Measurements from ENCODE around the gene CUX1.
"Not testable (repeated sequence)": the region's sequence is repeated elsewhere in the genome, so short reads cannot be mapped to it uniquely, and the experiment has no call there.

CUX1 gene

GRCh38 chr7:101983147-101983811 is 165.9 kb downstream of the CUX1 start:
- H3K4me3 ChIP-seq (ENCODE audit: low read length) = no peak overlapping the region
- TF ChIP-seq CTCF (IDR thresholded peaks at IDR 0.05; ENCODE audit: insufficient read depth, low read depth, low read length, missing control alignments) = no peak
- no peak for DNase-seq (ENCODE audit: low read depth)

GRCh38 chr7:101984133-101984879 is 166.9 kb downstream of the CUX1 start:
- H3K4me3 ChIP-seq (ENCODE audit: low read length) = no peak overlapping the region
- TF ChIP-seq CTCF (IDR thresholded peaks at IDR 0.05; ENCODE audit: insufficient read depth, low read depth, low read length, missing control alignments) = no peak
- DNase-seq (ENCODE audit: low read depth) = peak; percentile 30

GRCh38 chr7:101985057-101985902 is 167.9 kb downstream of the CUX1 start:
- H3K4me3 ChIP-seq (ENCODE audit: low read length) = no peak overlapping the region
- peak; percentile 23 for DNase-seq (ENCODE audit: low read depth)
- no peak for TF ChIP-seq CTCF (IDR thresholded peaks at IDR 0.05; ENCODE audit: insufficient read depth, low read depth, low read length, missing control alignments)

- DNase-seq (ENCODE audit: low read depth) = peak; percentile 70
- TF ChIP-seq CTCF (IDR thresholded peaks at IDR 0.05; ENCODE audit: insufficient read depth, low read depth, low read length, missing control alignments) = no peak
- no peak overlapping the region for H3K4me3 ChIP-seq (ENCODE audit: low read length)
Measured at GRCh38 chr7:101985903-101986734, 168.7 kb downstream of the CUX1 start.

GRCh38 chr7:101987494-101987893 is 170.1 kb downstream of the CUX1 start:
- TF ChIP-seq CTCF (IDR thresholded peaks at IDR 0.05; ENCODE audit: insufficient read depth, low read depth, low read length, missing control alignments) = no peak
- H3K4me3 ChIP-seq (ENCODE audit: low read length) = no peak overlapping the region
- no peak for DNase-seq (ENCODE audit: low read depth)

- H3K4me3 ChIP-seq (ENCODE audit: low read length); DNase-seq (ENCODE audit: low read depth): not testable (repeated sequence)
Measured at GRCh38 chr7:101988060-101988459, 170.6 kb downstream of the CUX1 start.

All from epithelial cell of esophagus (primary cell).